Cardiac muscle cell (in vitro differentiated cells and primary cell): Measurements from ENCODE around the gene AHCYL2. TPM values are rescaled to one million over a fixed set of nuclear protein-coding genes. Genes with fewer than 3 reads are reported as not detected.
"Not testable (repeated sequence)": the region's sequence is repeated elsewhere in the genome, so short reads cannot be mapped to it uniquely, and the experiment has no call there.

Source experiments
- DNase-seq, 2 donors: peaks; one replicate each; pipeline versions ENCODE4 v3.0.0 to v3.0.0-alpha.2; 2010 to 2017; ENCODE audit warnings: low read depth in 1 of 2, low spot score in 1 of 2
- H3K27ac ChIP-seq: fragments of 200-600 bp; sonication (generic); 2 replicates; pipeline ENCODE4 v1.5.1; 2016
- H3K27me3 ChIP-seq: fragments of 200-600 bp; sonication (generic); 2 replicates; pipeline ENCODE4 v1.6.0; 2016; ENCODE audit warnings: control low read depth
- H3K36me3 ChIP-seq: fragments of 200-600 bp; sonication (generic); 2 replicates; pipeline ENCODE4 v1.5.1; 2016; ENCODE audit warnings: control low read depth
- H3K4me1 ChIP-seq: fragments of 200-600 bp; sonication (generic); 2 replicates; pipeline ENCODE4 v1.8.1; 2017; ENCODE audit warnings: low read depth, mild to moderate bottlenecking, mixed run types
- H3K4me3 ChIP-seq: fragments of 200-600 bp; sonication (generic); 2 replicates; pipeline ENCODE4 v1.5.1; 2016; ENCODE audit warnings: mild to moderate bottlenecking
- H3K9me3 ChIP-seq: fragments of 200-600 bp; sonication (generic); 2 replicates; pipeline ENCODE4 v1.5.1; 2017; ENCODE audit warnings: low read depth, mild to moderate bottlenecking, control low read depth
- polyA plus RNA-seq: library from polyadenylated mRNA; unstranded; fragments of >200 nt; fragmentation: Nextera tagmentation; extraction: Ambion mirVana; gene quantifications from 2 replicates; pipeline ENCODE4 v1.2.1, GENCODE V29; 2016
- total RNA-seq: library from RNA; depleted of rRNA; stranded (reverse); fragments of >200 nt; gene quantifications from 2 replicates; pipeline ENCODE4 v1.2.3, GENCODE V29; 2016
- TF ChIP-seq, protein P1 (sequence below): IDR thresholded peaks from 2 replicates; pipeline ENCODE4 v1.5.1; 2012; ENCODE audit warnings: low read depth, mild to moderate bottlenecking, low read length

AHCYL2 gene
- total and polyA plus RNA-seq, 2 experiments from 2014 or later, result 28.5 to 30.8 TPM

- TF ChIP-seq, protein P1, sequence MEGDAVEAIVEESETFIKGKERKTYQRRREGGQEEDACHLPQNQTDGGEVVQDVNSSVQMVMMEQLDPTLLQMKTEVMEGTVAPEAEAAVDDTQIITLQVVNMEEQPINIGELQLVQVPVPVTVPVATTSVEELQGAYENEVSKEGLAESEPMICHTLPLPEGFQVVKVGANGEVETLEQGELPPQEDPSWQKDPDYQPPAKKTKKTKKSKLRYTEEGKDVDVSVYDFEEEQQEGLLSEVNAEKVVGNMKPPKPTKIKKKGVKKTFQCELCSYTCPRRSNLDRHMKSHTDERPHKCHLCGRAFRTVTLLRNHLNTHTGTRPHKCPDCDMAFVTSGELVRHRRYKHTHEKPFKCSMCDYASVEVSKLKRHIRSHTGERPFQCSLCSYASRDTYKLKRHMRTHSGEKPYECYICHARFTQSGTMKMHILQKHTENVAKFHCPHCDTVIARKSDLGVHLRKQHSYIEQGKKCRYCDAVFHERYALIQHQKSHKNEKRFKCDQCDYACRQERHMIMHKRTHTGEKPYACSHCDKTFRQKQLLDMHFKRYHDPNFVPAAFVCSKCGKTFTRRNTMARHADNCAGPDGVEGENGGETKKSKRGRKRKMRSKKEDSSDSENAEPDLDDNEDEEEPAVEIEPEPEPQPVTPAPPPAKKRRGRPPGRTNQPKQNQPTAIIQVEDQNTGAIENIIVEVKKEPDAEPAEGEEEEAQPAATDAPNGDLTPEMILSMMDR, result no peak
- Histone ChIP-seq H3K4me1 (no peaks in the 10 kb centered on the region), H3K27me3 (no peaks in the 10 kb centered on the region), H3K36me3 (peaks cover 46% of the 10 kb centered on the region), H3K9me3 (no peaks in the 10 kb centered on the region), H3K4me3 (no peak overlapping the region), H3K27ac (no peak overlapping the region)
- DNase-seq, result no peak
Observed at GRCh38 chr7:129210989-129211312, 13.9 kb upstream of the AHCYL2 start.

DNA sequence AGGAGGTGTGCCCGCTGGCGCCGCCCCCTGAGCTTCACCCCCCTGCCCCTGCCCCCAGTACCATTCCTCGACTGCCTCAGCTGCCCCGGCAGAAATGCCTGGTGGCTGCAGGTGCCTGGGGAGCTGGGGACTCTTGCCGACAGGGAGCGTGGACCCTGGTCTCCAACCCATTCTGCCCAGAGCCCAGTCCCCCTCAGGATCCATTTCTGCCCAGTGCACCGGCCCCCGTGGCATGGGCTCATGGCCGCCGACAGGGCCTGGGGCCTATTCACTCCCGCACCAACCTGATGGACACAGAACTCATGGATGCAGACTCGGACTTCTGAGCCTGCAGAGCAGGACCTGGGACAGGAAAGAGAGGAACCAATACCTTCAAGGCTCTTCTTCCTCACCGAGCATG is 12.7 kb upstream of the AHCYL2 start:
- Histone ChIP-seq H3K4me1 (peaks cover under 1% of the 10 kb centered on the region), H3K36me3 (peaks cover 38% of the 10 kb centered on the region), H3K27ac (no peak overlapping the region), H3K4me3 (no peak overlapping the region), H3K9me3 (no peaks in the 10 kb centered on the region), H3K27me3 (no peaks in the 10 kb centered on the region)
- no peak for DNase-seq
- TF ChIP-seq, protein P1, result no peak

DNA sequence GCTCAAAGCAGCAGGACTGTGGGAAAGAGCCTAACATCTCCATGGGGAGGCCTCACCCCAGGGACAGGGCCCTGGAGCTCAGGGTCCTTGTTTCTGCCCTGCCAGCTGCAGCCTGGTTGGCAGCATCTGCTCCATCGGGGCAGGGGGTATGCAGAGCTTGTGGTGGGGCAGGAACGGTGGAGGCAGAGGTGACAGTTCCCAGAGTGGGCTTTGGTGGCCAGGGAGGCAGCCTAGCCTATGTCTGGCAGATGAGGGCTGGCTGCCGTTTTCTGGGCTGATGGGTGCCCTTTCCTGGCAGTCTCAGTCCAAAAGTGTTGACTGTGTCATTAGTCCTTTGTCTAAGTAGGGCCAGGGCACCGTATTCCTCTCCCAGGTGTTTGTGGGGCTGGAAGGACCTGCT is 12.2 kb upstream of the AHCYL2 start:
- no peaks in the 10 kb centered on the region for H3K9me3 ChIP-seq
- no peak for DNase-seq
- peaks cover 3% of the 10 kb centered on the region for H3K4me1 ChIP-seq
- H3K36me3 ChIP-seq, result peaks cover 34% of the 10 kb centered on the region
- H3K4me3 ChIP-seq, result no peak overlapping the region
- no peak overlapping the region for H3K27ac ChIP-seq
- H3K27me3 ChIP-seq, result no peaks in the 10 kb centered on the region
- TF ChIP-seq, protein P1, result no peak

DNA sequence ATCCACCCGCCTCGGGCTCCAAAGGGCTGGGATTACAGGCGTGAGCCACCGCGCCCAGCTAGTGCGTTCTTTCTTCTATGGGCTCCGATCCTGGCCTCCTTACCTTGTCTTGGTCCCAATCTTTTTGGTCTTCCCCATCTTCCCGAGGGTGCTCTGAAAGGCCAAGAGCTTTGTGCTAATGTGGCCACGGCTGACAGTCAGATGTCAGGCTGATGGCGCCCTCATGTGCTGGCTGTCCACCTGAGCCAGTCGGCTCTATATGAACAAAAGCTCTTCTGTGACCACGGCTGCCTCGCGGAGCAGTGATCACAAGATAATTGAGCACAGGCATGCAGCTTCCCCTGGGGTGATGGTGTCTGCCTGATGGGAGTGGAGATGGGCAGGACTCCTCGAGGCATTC is 11.0 kb upstream of the AHCYL2 start:
- H3K27ac ChIP-seq, result no peak overlapping the region
- H3K9me3 ChIP-seq, result no peaks in the 10 kb centered on the region
- peaks cover 29% of the 10 kb centered on the region for H3K36me3 ChIP-seq
- H3K4me3 ChIP-seq, result no peak overlapping the region
- peaks cover 3% of the 10 kb centered on the region for H3K4me1 ChIP-seq
- DNase-seq, result no peak
- TF ChIP-seq, protein P1, result no peak
- H3K27me3 ChIP-seq, result no peaks in the 10 kb centered on the region

DNA sequence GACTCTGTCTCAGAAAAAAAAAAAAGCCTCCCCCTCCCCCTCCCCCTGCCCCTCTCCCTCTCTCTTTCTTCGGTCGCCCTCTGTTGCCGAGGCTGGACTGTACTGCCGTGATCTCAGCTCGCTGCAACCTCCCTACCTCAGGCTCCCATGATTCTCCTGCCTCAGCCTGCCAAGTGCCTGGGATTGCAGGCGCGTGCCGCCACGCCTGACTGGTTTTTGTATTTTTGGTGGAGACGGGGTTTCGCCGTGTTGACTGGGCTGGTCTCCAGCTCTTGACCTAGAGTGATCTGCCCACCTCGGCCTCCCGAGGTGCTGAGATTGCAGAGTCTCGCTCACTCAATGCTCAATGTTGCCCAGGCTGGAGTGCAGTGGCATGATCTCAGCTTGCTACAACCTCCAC is 9.1 kb upstream of the AHCYL2 start:
- DNase-seq, H3K4me3 ChIP-seq, H3K9me3 ChIP-seq, H3K27me3 ChIP-seq, H3K4me1 ChIP-seq, H3K27ac ChIP-seq: not testable (repeated sequence)
- peaks cover 19% of the 10 kb centered on the region for H3K36me3 ChIP-seq

DNA sequence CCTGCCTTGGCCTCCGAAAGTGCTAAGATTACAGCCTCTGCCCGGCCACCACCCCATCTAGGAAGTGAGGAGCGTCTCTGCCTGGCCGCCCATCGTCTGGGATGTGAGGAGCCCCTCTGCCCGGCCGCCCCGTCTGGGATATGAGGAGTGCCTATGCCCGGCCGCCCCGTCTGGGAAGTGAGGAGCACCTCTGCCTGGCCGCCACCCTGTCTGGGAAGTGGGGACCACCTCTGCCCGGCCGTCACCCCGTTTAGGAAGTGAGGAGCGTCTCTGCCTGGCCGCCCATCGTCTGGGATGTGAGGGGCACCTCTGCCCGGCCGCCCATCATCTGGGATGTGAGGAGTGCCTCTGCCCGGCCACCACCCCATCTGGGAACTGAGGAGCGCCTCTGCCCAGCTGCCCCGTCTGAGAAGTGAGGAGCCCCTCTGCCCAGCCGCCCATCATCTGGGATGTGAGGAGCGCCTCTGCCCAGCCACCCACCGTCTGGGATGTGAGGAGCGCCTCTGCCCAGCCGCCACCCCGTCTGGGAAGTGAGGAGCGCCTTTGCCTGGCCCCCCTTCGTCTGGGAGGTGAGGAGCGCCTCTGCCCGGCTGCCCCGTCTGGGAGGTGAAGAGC is 8.6 kb upstream of the AHCYL2 start:
- peaks cover 14% of the 10 kb centered on the region for H3K36me3 ChIP-seq
- not testable (repeated sequence) for H3K9me3 ChIP-seq, H3K4me3 ChIP-seq, H3K27me3 ChIP-seq, H3K4me1 ChIP-seq, H3K27ac ChIP-seq, DNase-seq

GRCh38 chr7:129216821-129217416 is 7.9 kb upstream of the AHCYL2 start:
- H3K9me3 ChIP-seq, H3K27ac ChIP-seq, H3K27me3 ChIP-seq, DNase-seq, H3K4me3 ChIP-seq, H3K36me3 ChIP-seq, H3K4me1 ChIP-seq: not testable (repeated sequence)
